Duodenal mucosa (tissue), 2 donors: ENCODE measurements around the gene LNX1.

ENCODE experiments used
- H3K27ac ChIP-seq: one replicate; pipeline ENCODE4 v1.7.0; 2013; ENCODE audit warnings: low read depth, low read length
- H3K27me3 ChIP-seq, 2 donors: one replicate each; pipeline ENCODE4 v1.7.0; 2013; ENCODE audit warnings: low read length in 2 of 2, control low read depth in 1 of 2; ENCODE audit not compliant: insufficient read depth in 2 of 2, control insufficient read depth in 1 of 2
- H3K36me3 ChIP-seq, 2 donors: one replicate each; pipeline ENCODE4 v1.7.0; 2013; ENCODE audit warnings: low read length in 2 of 2, control low read depth in 1 of 2; ENCODE audit not compliant: insufficient read depth in 2 of 2, control insufficient read depth in 1 of 2
- H3K4me1 ChIP-seq, 2 donors: one replicate each; pipeline ENCODE4 v1.7.0; 2013; ENCODE audit warnings: low read length in 2 of 2, control low read depth in 1 of 2; ENCODE audit not compliant: insufficient read depth in 2 of 2, control insufficient read depth in 1 of 2
- H3K4me3 ChIP-seq, 2 donors: one replicate each; pipeline ENCODE4 v1.7.0; 2013; ENCODE audit warnings: low read length in 2 of 2, low read depth in 1 of 2
- H3K9ac ChIP-seq, 2 donors: one replicate each; pipeline ENCODE4 v1.7.0; 2013; ENCODE audit warnings: low read length in 2 of 2, low read depth in 1 of 2
- H3K9me3 ChIP-seq, 2 donors: one replicate each; pipeline ENCODE4 v1.7.0; 2013; ENCODE audit warnings: low read length in 2 of 2, control low read depth in 1 of 2; ENCODE audit not compliant: control insufficient read depth in 1 of 2

The LNX1 gene

DNA sequence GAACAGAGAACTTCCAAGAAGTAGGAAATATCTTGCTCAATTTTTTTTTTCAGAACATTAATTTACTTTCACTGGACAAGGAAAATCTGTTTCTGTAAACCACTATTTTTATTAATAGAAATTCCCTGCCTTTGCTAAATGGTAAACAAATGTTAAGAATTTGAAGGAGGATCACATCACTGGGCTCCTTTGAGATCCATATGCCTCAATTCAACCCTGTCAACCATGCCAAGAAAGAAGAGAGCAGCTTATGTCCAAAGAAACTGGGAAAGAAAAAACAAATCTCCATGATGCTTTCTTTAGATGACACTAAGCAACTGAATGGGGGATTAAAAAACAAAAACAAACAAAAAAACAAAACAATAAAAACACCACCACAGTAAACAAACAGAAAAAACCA is 47.7 kb downstream of the LNX1 start:
- H3K27ac ChIP-seq = no peak overlapping the region
- H3K4me3 ChIP-seq = no peak overlapping the region
- no peaks in the 10 kb centered on the region for H3K36me3 ChIP-seq
- H3K27me3 ChIP-seq = no peaks in the 10 kb centered on the region
- no peaks in the 10 kb centered on the region for H3K9me3 ChIP-seq
- no peak overlapping the region for H3K9ac ChIP-seq
- H3K4me1 ChIP-seq = no peaks in the 10 kb centered on the region

DNA sequence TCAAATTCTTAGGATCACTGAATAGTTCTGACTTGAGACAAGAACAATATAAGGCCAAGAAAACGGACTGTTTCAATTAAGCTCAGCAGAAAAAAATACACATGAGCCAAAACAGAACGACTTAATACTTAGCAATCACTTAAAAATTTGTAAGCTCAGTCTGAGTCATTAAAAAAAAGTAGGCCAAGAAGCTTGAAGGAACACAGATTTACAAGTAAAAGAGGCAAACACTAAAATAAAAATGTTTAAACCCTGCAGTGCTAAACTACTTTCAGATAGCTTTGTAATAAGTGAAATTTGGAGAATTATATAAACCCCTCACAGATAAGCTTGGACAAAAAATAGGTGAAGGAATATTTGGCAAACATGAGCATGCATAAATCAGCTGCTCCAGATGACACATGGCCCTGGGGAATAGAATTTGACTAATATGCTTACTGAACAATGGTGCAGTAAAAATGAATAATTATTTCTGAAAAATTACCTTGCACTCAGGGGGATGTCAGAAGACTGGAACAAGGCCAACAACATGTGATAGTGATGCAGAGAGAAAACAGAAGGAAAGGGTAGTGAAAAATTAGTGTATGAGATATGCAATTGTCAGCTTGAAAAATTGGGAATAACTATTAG is 49.6 kb downstream of the LNX1 start:
- Histone ChIP-seq H3K4me3 (no peak overlapping the region), H3K4me1 (no peaks in the 10 kb centered on the region)

DNA sequence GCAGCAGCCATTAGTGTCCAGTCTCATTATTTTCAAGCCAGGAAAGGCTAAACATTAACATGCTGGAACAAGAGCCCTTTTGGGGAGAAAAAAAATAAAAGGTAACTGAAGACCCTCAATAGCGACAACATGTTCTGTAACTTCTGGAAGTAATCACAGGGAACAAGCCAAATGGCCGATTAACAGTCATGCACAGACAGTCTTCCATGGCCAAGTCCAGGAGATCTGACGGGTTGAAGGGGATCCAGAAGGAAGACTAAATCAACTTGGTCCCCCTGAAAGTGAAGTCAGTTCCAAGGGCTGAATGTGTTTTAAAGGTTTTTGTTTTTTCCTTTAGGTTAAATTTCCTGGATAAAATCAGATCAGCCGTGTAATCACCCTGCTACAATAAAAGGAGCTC is 52.5 kb downstream of the LNX1 start:
- no peak overlapping the region for H3K4me3 ChIP-seq
- H3K27me3 ChIP-seq = no peaks in the 10 kb centered on the region
- no peak overlapping the region for H3K9ac ChIP-seq
- no peaks in the 10 kb centered on the region for H3K9me3 ChIP-seq
- no peaks in the 10 kb centered on the region for H3K36me3 ChIP-seq
- no peaks in the 10 kb centered on the region for H3K4me1 ChIP-seq
- no peak overlapping the region for H3K27ac ChIP-seq

More for the DNA sequence above, 49.6 kb downstream of the LNX1 start:
- H3K9me3 ChIP-seq = no peaks in the 10 kb centered on the region
- H3K36me3 ChIP-seq = no peaks in the 10 kb centered on the region
- H3K27me3 ChIP-seq = no peaks in the 10 kb centered on the region
- no peak overlapping the region for H3K9ac ChIP-seq
- H3K27ac ChIP-seq = no peak overlapping the region

DNA sequence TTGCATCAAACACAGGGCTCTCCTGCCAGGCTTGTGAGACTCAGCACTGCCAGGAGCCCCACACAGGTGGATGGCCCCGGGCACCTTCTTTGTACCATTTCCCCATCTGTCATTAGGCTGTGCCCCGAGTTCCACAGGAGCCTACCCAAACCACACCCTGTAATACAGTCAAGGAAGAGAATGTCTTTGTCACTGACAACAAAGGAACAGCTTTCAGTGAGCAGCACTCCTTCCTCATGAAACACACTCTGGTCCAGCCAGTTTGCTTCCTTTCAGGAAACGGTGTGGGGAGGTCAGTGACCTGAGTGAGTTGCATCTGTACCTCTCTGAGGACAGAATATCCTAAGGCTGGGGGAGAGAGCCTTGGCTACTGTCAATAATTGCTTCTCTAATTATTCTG is 53.7 kb downstream of the LNX1 start:
- Histone ChIP-seq H3K4me1 (no peaks in the 10 kb centered on the region), H3K27me3 (no peaks in the 10 kb centered on the region), H3K36me3 (no peaks in the 10 kb centered on the region), H3K4me3 (no peak overlapping the region), H3K9ac (no peak overlapping the region), H3K9me3 (no peaks in the 10 kb centered on the region), H3K27ac (no peak overlapping the region)

DNA sequence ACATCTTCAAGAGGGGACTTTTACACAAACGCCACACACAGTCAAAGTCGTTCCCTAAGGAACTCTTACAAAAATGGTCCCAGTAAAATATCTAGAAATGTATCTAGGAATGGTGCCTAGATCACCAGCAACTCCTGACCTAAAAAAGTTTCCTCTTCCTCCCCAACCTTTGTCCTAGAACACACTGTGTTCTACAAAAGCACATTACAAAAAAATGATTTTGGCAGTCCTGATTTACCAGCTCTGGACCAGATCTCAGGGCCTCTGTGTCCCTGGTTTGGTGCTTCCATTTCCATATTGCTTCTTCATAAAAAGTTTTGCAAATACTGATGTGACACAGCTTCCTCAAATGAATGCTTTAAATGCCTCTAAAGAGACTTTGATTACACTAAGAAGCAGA is 55.0 kb downstream of the LNX1 start:
- H3K27ac ChIP-seq = no peak overlapping the region
- H3K27me3 ChIP-seq = no peaks in the 10 kb centered on the region
- no peaks in the 10 kb centered on the region for H3K4me1 ChIP-seq

DNA sequence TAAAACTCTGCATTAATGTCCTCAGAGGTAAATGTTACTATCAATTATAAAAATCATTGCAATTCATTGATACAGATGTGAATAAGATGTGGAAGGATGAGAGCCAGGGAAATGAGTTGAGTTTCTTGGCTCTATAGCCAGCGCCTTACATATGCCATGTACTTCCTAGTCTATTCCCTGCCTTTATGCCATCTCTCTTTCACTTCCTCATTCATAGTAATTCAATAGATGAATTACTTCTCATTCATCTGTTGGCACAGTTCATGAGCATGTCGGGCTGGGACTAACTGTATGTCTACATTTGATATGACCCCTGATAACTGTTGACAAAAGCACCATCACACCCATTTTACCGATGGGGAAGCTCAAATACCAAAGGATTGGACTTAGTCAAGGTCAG is 55.7 kb downstream of the LNX1 start:
- Histone ChIP-seq H3K4me3 (no peak overlapping the region), H3K36me3 (no peaks in the 10 kb centered on the region), H3K4me1 (no peaks in the 10 kb centered on the region), H3K27me3 (no peaks in the 10 kb centered on the region), H3K9ac (no peak overlapping the region), H3K9me3 (no peaks in the 10 kb centered on the region), H3K27ac (no peak overlapping the region)

More for the DNA sequence above, 55.0 kb downstream of the LNX1 start:
- no peak overlapping the region for H3K4me3 ChIP-seq
- no peaks in the 10 kb centered on the region for H3K36me3 ChIP-seq
- H3K9me3 ChIP-seq = no peaks in the 10 kb centered on the region
- H3K9ac ChIP-seq = no peak overlapping the region

DNA sequence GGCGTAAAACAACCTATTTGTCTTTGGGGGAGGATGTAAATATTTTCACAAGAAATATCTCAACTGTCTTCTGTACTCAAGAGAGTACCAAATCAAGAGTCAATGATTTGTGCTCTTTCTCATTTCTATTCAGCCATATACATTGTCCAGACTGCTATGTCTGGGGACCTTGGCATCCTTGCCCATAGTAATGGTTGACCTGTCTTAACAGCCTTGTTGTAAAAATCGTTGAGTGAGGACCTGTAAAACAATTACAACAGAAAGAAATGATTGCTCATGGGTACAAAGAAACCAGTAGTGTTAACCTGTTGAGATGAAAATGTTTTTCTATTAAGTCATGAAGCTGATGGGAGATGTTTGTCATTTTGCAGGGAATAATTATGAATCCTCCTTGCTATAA is 56.6 kb downstream of the LNX1 start:
- H3K9ac ChIP-seq = no peak overlapping the region
- no peaks in the 10 kb centered on the region for H3K9me3 ChIP-seq
- no peaks in the 10 kb centered on the region for H3K4me1 ChIP-seq
- H3K4me3 ChIP-seq = no peak overlapping the region
- no peaks in the 10 kb centered on the region for H3K36me3 ChIP-seq
- no peaks in the 10 kb centered on the region for H3K27me3 ChIP-seq
- no peak overlapping the region for H3K27ac ChIP-seq

DNA sequence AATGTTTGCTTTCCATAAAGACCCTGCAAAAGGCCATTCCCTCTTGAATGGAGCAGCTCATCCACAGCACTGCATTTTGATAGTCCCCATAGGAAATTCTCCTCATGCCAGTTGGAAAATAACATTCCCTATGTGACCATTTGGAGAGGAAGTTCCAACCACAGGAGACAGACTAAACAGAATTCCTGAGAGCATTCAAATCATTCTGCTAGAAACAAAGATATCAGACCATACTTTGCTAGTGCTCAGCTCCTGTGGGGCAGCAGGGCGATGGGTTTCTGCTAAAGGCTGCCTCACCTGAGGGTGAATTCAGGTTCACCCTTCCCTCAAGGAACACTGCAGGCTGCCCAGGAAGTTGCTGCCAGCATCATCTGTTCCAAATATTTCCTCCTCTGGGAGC is 58.8 kb downstream of the LNX1 start:
- Histone ChIP-seq H3K9ac (no peak overlapping the region), H3K27ac (no peak overlapping the region), H3K27me3 (no peaks in the 10 kb centered on the region), H3K4me1 (no peaks in the 10 kb centered on the region), H3K9me3 (no peaks in the 10 kb centered on the region), H3K36me3 (no peaks in the 10 kb centered on the region), H3K4me3 (no peak overlapping the region)

DNA sequence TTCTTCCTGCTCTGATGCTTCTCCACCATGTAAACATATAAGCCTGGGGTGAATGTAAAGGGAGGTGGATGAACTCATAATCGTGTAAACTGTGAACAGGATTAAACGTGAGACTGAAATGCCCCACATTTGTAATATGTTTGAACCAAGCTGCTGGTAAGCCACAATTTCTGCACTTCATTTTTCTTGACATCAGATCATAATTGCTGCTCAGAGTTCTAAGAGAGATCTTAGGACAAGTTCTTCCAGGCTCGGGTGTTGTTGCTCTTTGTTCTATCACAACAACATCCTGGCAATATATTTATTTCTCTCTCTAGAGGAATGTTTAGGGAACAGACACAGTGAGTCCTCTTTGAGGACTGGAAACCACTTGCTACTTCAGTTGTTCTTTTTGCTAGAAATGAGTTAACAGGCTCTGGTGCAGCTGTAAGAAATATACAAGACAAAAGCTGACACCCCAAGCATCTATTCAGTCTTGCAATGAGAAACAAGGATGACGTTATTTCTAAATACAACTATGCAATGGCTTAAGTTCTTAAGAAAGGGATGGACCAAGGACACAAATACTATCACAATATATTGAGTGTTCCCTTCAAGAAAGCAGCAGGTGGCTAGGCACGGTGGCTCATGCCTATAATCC is 59.6 kb downstream of the LNX1 start:
- Histone ChIP-seq H3K4me1 (no peaks in the 10 kb centered on the region), H3K4me3 (no peak overlapping the region), H3K27ac (no peak overlapping the region), H3K9me3 (no peaks in the 10 kb centered on the region), H3K27me3 (no peaks in the 10 kb centered on the region), H3K9ac (no peak overlapping the region), H3K36me3 (no peaks in the 10 kb centered on the region)

DNA sequence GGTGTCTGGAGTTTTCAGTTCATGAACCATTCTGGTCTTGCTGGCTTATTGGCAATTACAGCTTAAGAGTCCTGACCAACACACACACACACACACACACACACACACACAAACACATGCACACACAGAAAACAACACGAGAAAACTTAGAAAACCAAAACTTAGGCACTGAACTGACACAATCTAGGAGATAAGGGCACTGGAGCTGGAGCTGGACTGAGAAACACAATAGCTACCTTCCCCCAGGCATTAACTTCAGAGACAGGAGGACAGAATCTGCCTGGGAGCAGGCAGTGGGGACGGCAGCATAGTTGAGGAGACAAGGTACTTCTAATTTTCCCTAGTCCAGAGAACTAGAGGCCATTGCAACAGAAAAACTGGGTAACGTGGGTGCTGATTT is 62.3 kb downstream of the LNX1 start:
- Histone ChIP-seq H3K9ac (no peak overlapping the region), H3K4me1 (no peaks in the 10 kb centered on the region), H3K36me3 (no peaks in the 10 kb centered on the region), H3K27me3 (no peaks in the 10 kb centered on the region), H3K4me3 (no peak overlapping the region), H3K27ac (no peak overlapping the region), H3K9me3 (no peaks in the 10 kb centered on the region)
